GM21529 (cell line): Measurements from ENCODE around the gene LRP8.
A peak's percentile ranks its signal among the peaks of the same experiment; 100 is the strongest.

Source experiments
- ATAC-seq: cut with Tn5 transposase; IDR thresholded peaks from one replicate; pipeline ENCODE4 v1.9.1; 2021; ENCODE audit not compliant: unreplicated experiment

LRP8 gene

GRCh38 chr1:53308506-53308905, 19.4 kb downstream of the LRP8 start:
- no peak for ATAC-seq

GRCh38 chr1:53307037-53307436, 20.8 kb downstream of the LRP8 start:
- no peak for ATAC-seq

GRCh38 chr1:53306168-53306567, 21.7 kb downstream of the LRP8 start:
- ATAC-seq = no peak

GRCh38 chr1:53305650-53306049, 22.2 kb downstream of the LRP8 start:
- no peak for ATAC-seq

- ATAC-seq = no peak
These were observed 23.3 kb downstream of the LRP8 start for GRCh38 chr1:53304527-53304926.

- ATAC-seq = no peak
These were observed 23.9 kb downstream of the LRP8 start for GRCh38 chr1:53303726-53304515.

GRCh38 chr1:53303243-53303642, 24.6 kb downstream of the LRP8 start:
- no peak for ATAC-seq

GRCh38 chr1:53299233-53299632, 28.6 kb downstream of the LRP8 start:
- no peak for ATAC-seq

- no peak for ATAC-seq
These were observed 29.7 kb downstream of the LRP8 start for GRCh38 chr1:53298045-53298637.

GRCh38 chr1:53297195-53297594, 30.7 kb downstream of the LRP8 start:
- no peak for ATAC-seq

GRCh38 chr1:53296117-53296749, 31.6 kb downstream of the LRP8 start:
- ATAC-seq = peak; percentile 43

- peak; percentile 11 for ATAC-seq
These were observed 32.1 kb downstream of the LRP8 start for GRCh38 chr1:53295726-53296116.

- no peak for ATAC-seq
These were observed 32.6 kb downstream of the LRP8 start for GRCh38 chr1:53295295-53295694.

- ATAC-seq = no peak
These were observed 33.3 kb downstream of the LRP8 start for GRCh38 chr1:53294567-53294966.

GRCh38 chr1:53294061-53294460, 33.8 kb downstream of the LRP8 start:
- ATAC-seq = no peak

GRCh38 chr1:53293123-53293522, 34.7 kb downstream of the LRP8 start:
- no peak for ATAC-seq

GRCh38 chr1:53292690-53293089, 35.2 kb downstream of the LRP8 start:
- ATAC-seq = peak; percentile 55

- no peak for ATAC-seq
These were observed 36.3 kb downstream of the LRP8 start for GRCh38 chr1:53291574-53291973.

GRCh38 chr1:53288790-53289429, 39.0 kb downstream of the LRP8 start:
- no peak for ATAC-seq

GRCh38 chr1:53288002-53288789, 39.7 kb downstream of the LRP8 start:
- ATAC-seq = no peak

- ATAC-seq = no peak
These were observed 40.9 kb downstream of the LRP8 start for GRCh38 chr1:53286955-53287354.
